CD4-positive, alpha-beta T cell (primary cell): Measurements from ENCODE around the gene TMEM44. TPM values are rescaled to one million over a fixed set of nuclear protein-coding genes. Genes with fewer than 3 reads are reported as not detected.

ENCODE experiments used
- ATAC-seq: fragments of 200-7000 bp; cut with Tn5 transposase; one replicate; pipeline ENCODE4 v1.10.0; 2022; ENCODE audit warnings: mild to moderate bottlenecking; ENCODE audit not compliant: poor library complexity
- CTCF ChIA-PET: fragments of 350-600 bp; sonication (Branson Sonifier 250); formaldehyde crosslinking; loops from one replicate; lab custom pipeline; 2021; ENCODE audit warnings: antibody characterized with exemption, inconsistent platforms; lab: Charles Lee
- POLR2A ChIA-PET: fragments of 350-600 bp; sonication (Branson Sonifier 250); formaldehyde crosslinking; loops from one replicate; lab custom pipeline; 2021; ENCODE audit warnings: antibody characterized with exemption, inconsistent platforms; lab: Charles Lee
- DNase-seq, 14 experiments: peaks; one replicate each; pipeline ENCODE4 v3.0.0-alpha.2; 2013 to 2020; ENCODE audit warnings: mixed read lengths in 2 of 14
- H3K27ac ChIP-seq, 2 donors: one replicate each; pipeline versions ENCODE4 v1.5.1 to v1.7.0; 2013; ENCODE audit warnings: low read length in 2 of 2, low read depth in 1 of 2, mild to moderate bottlenecking in 1 of 2
- H3K27me3 ChIP-seq, 2 experiments: 1 replicate in 1 of 2; 2 replicates in 1 of 2; pipeline versions ENCODE4 v1.6.1 to v1.7.0; 2013; ENCODE audit warnings: low read length in 2 of 2, control low read depth in 1 of 2, mild to moderate bottlenecking in 1 of 2, moderate library complexity in 1 of 2; ENCODE audit not compliant: insufficient read depth in 2 of 2, control insufficient read depth in 1 of 2
- H3K36me3 ChIP-seq: one replicate; pipeline ENCODE4 v1.6.1; 2013; ENCODE audit warnings: low read length, control low read depth; ENCODE audit not compliant: insufficient read depth
- H3K4me1 ChIP-seq: one replicate; pipeline ENCODE4 v1.6.1; 2013; ENCODE audit warnings: low read length, control low read depth; ENCODE audit not compliant: insufficient read depth
- H3K4me3 ChIP-seq: one replicate; pipeline ENCODE4 v1.5.1; 2013; ENCODE audit warnings: mild to moderate bottlenecking, low read length, moderate library complexity
- H3K9me3 ChIP-seq, 2 experiments: 1 replicate in 1 of 2; 2 replicates in 1 of 2; pipeline versions ENCODE4 v1.6.1 to v1.7.0; 2013; ENCODE audit warnings: low read length in 2 of 2, mild to moderate bottlenecking in 2 of 2, control low read depth in 1 of 2, moderate library complexity in 1 of 2; ENCODE audit not compliant: control insufficient read depth in 1 of 2, insufficient read depth in 1 of 2
- H3K27ac Mint-ChIP-seq: one replicate; pipeline ENCODE4 v1.8.0; 2020; ENCODE audit warnings: mixed read lengths
- H3K27me3 Mint-ChIP-seq: one replicate; pipeline ENCODE4 v1.8.0; 2021; ENCODE audit warnings: mixed read lengths
- H3K36me3 Mint-ChIP-seq: one replicate; pipeline ENCODE4 v1.8.0; 2021; ENCODE audit warnings: low read depth, mixed read lengths
- H3K4me1 Mint-ChIP-seq: one replicate; pipeline ENCODE4 v1.8.0; 2021; ENCODE audit warnings: low read depth, mixed read lengths
- H3K4me3 Mint-ChIP-seq: one replicate; pipeline ENCODE4 v1.8.0; 2020; ENCODE audit warnings: mild to moderate bottlenecking, mixed read lengths
- H3K9me3 Mint-ChIP-seq: one replicate; pipeline ENCODE4 v1.8.0; 2020; ENCODE audit warnings: mixed read lengths
- CTCF ChIP-seq: fragments of 200-600 bp; IDR thresholded peaks from one replicate; pipeline ENCODE4 v1.8.0; 2022; ENCODE audit warnings: antibody characterized with exemption, mild to moderate bottlenecking
- intact Hi-C, 2 experiments: fragments of 100-400 bp; cut with DNase I in 1 of 2; cut with micrococcal nuclease in 1 of 2; formaldehyde crosslinking; loops; one replicate each; pipeline versions ENCODE4 v1.15.1 to v1.9.0; 2023 to 2025; cut with DNase I, micrococcal nuclease
- total RNA-seq, 174 experiments: library from RNA in 2 of 174; stranded (reverse) in 2 of 174; gene quantifications; one replicate each; pipeline ENCODE4 v1.2.3 and lab custom pipeline; 2021 to 2026

The TMEM44 gene
- total RNA-seq, 2 experiments from 2014 or later, result 0.98 to 1.1 TPM

DNA sequence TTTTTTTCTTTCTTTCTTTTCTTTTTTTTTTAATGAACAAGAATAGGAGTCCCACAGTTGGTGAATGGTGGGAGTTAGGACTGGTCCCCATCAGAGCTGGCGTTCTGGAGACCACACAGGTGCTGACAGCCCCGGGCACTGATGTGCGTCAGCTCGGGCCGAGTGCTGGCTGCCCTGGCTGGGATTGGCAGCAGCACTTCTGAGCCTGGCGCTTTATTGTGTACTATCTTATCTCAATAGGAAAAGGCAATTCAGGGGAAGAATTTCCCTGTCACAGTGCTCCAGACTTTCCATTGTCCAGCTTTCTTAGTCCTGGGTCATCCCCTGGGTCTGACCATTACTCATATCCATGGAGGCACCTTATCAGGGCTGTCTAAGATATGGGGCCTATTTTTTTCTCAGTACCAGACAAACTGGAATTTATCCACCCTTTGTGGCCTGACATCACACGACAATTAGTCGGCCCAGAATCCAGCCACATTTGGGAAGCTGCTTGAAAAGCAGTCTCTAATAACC is 54.1 kb downstream of the TMEM44 start:
- no peak overlapping the region for H3K4me3 ChIP-seq
- no peaks in the 10 kb centered on the region for H3K36me3 ChIP-seq
- Mint-ChIP-seq H3K27ac (no peak overlapping the region), H3K36me3 (peaks cover 4% of the 10 kb centered on the region), H3K4me3 (no peak overlapping the region), H3K9me3 (no peaks in the 10 kb centered on the region), H3K4me1 (peaks cover 4% of the 10 kb centered on the region), H3K27me3 (peaks cover 7% of the 10 kb centered on the region)
- ATAC-seq (no peak), DNase-seq (no peak)
- peaks cover 0 to under 1% of the 10 kb centered on the region in 2 experiments for H3K27me3 ChIP-seq
- H3K9me3 ChIP-seq, result peaks cover 0 to 7% of the 10 kb centered on the region in 2 experiments
- ChIA-PET POLR2A (interaction anchor here (0.8 kb wide), 1 partner anchor 22 kb away, joined by 5 read pairs; no protein-coding TSS in a partner anchor), CTCF (interaction anchor here (0.7 to 3.5 kb wide), 2 partner anchors 107 to 156 kb away, joined by 3 to 9 read pairs; no protein-coding TSS in a partner anchor)
- H3K4me1 ChIP-seq, result peaks cover 10% of the 10 kb centered on the region
- TF ChIP-seq CTCF, result no peak
- no peak overlapping the region for H3K27ac ChIP-seq
- intact Hi-C loops, result no loop called here

DNA sequence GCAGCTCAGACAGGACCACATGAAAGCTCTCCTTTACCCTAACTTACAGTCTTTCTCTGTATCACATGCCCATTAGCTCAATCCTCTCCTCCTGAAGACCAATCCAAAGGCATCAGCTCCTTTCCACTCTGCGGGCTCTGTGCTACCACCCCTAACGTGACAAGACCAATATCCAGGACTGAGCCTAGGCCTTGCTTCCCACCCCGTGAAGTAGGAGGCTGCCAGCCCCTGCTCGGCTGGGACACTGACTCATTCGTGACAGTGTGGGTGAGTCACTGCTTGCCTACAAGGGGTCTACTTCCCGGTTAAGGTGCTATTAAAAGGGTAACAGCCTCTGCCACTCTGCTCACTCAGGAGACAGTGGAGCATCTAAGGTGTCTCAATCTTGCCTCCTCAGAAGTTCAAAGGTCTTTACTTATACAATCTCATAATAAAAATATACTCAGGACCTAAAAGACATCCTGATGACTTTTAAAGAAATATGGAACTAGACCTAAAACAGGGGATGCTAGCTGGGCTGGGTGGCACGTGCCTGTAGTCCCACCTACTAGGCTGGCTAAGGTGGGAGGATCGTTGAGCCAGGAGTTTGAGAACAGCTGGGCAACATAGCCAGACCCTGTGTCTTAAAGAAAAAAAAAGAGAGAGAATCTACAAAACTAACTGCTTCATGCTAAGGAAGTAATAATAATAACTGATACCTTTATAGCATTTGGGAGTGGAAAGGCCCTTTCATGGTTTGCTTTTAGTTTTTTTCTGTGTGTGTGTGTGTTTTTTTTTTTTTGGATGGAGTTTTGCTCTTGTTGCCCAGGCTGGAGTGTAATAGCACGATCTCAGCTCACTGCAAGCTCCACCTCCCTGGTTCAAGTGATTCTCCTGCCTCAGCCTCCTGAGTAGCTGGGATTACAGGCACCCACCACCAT is 55.0 kb downstream of the TMEM44 start:
- H3K4me1 Mint-ChIP-seq, result no peaks in the 10 kb centered on the region
- H3K9me3 Mint-ChIP-seq, result no peaks in the 10 kb centered on the region
- ChIA-PET POLR2A (no interaction called here), CTCF (no interaction called here)
- no peak for TF ChIP-seq CTCF
- no peaks in the 10 kb centered on the region for H3K36me3 Mint-ChIP-seq
- no peak overlapping the region for H3K4me3 ChIP-seq
- H3K27me3 Mint-ChIP-seq, result peaks cover 15% of the 10 kb centered on the region
- DNase-seq (peak in 3 of 14 experiments; percentile 28 to 62 (median 47)), ATAC-seq (no peak)
- no peaks in the 10 kb centered on the region for H3K36me3 ChIP-seq
- no peak overlapping the region for H3K27ac ChIP-seq
- H3K4me1 ChIP-seq, result peaks cover 3% of the 10 kb centered on the region
- peaks cover 0 to 7% of the 10 kb centered on the region in 2 experiments for H3K9me3 ChIP-seq
- intact Hi-C loops, result loop anchor here in 1 of 2 experiments (1.0 kb wide), 1 partner anchor 106 kb away; no protein-coding TSS in a partner anchor
- H3K4me3 Mint-ChIP-seq, result no peak overlapping the region
- H3K27me3 ChIP-seq, result peaks cover 0 to 5% of the 10 kb centered on the region in 2 experiments
- H3K27ac Mint-ChIP-seq, result no peak overlapping the region

- H3K4me1 Mint-ChIP-seq, result no peaks in the 10 kb centered on the region
- no peaks in the 10 kb centered on the region for H3K9me3 Mint-ChIP-seq
- no peak overlapping the region for H3K4me3 Mint-ChIP-seq
- peaks cover 0 to 10% of the 10 kb centered on the region in 2 experiments for H3K27me3 ChIP-seq
- no peaks in the 10 kb centered on the region for H3K36me3 Mint-ChIP-seq
- no peak for TF ChIP-seq CTCF
- no peak overlapping the region for H3K4me3 ChIP-seq
- H3K27ac Mint-ChIP-seq, result no peak overlapping the region
- ATAC-seq (no peak), DNase-seq (peak in 1 of 14 experiments; percentile 52)
- H3K27ac ChIP-seq, result no peak overlapping the region
- POLR2A ChIA-PET, result interaction anchor here (1.4 kb wide), 1 partner anchor 8 kb away, joined by 3 read pairs; no protein-coding TSS in a partner anchor
- no peaks in the 10 kb centered on the region for H3K4me1 ChIP-seq
- intact Hi-C loops, result no loop called here
- CTCF ChIA-PET, result no interaction called here
- no peaks in the 10 kb centered on the region for H3K36me3 ChIP-seq
- H3K9me3 ChIP-seq, result no peaks in the 10 kb centered on the region
- peaks cover 34% of the 10 kb centered on the region for H3K27me3 Mint-ChIP-seq
These were observed 57.6 kb downstream of the TMEM44 start for GRCh38 chr3:194575484-194576210.
